NCI-H226 (cell line): ENCODE measurements around the gene SCRN3.
"Not testable (repeated sequence)": the region's sequence is repeated elsewhere in the genome, so short reads cannot be mapped to it uniquely, and the experiment has no call there.

Experiments used
- DNase-seq: peaks from one replicate; pipeline ENCODE4 v3.0.0-alpha.2; 2015

The SCRN3 gene

GRCh38 chr2:174410039-174410438 lies 14.5 kb downstream of the SCRN3 start:
- not testable (repeated sequence) for DNase-seq

GRCh38 chr2:174412256-174412655 lies 16.7 kb downstream of the SCRN3 start:
- no peak for DNase-seq

- no peak for DNase-seq
These were observed 32.7 kb downstream of the SCRN3 start for GRCh38 chr2:174428214-174428613.

- DNase-seq = no peak
These were observed 34.5 kb downstream of the SCRN3 start for GRCh38 chr2:174430066-174430465.

GRCh38 chr2:174431902-174432301 lies 36.4 kb downstream of the SCRN3 start:
- no peak for DNase-seq

GRCh38 chr2:174436351-174436750 lies 40.8 kb downstream of the SCRN3 start:
- DNase-seq = no peak

- DNase-seq = no peak
These were observed 42.8 kb downstream of the SCRN3 start for GRCh38 chr2:174438146-174438886.

GRCh38 chr2:174439323-174439722 lies 43.8 kb downstream of the SCRN3 start:
- no peak for DNase-seq

- DNase-seq = no peak
These were observed 44.4 kb downstream of the SCRN3 start for GRCh38 chr2:174439950-174440349.

- DNase-seq = peak; percentile 83
These were observed 47.3 kb downstream of the SCRN3 start for GRCh38 chr2:174442546-174443510.

GRCh38 chr2:174444761-174445160 lies 49.2 kb downstream of the SCRN3 start:
- DNase-seq = no peak

GRCh38 chr2:174445248-174445647 lies 49.7 kb downstream of the SCRN3 start:
- DNase-seq = no peak

- no peak for DNase-seq
These were observed 51.0 kb downstream of the SCRN3 start for GRCh38 chr2:174446531-174446930.

- DNase-seq = no peak
These were observed 53.5 kb downstream of the SCRN3 start for GRCh38 chr2:174449033-174449432.

- DNase-seq = no peak
These were observed 54.7 kb downstream of the SCRN3 start for GRCh38 chr2:174450021-174450816.

- no peak for DNase-seq
These were observed 59.0 kb downstream of the SCRN3 start for GRCh38 chr2:174454566-174454965.

GRCh38 chr2:174461221-174461620 lies 65.7 kb downstream of the SCRN3 start:
- no peak for DNase-seq

- no peak for DNase-seq
These were observed 69.8 kb downstream of the SCRN3 start for GRCh38 chr2:174465327-174465726.

- no peak for DNase-seq
These were observed 78.3 kb downstream of the SCRN3 start for GRCh38 chr2:174473796-174474195.

- DNase-seq = no peak
These were observed 82.2 kb downstream of the SCRN3 start for GRCh38 chr2:174477759-174478158.
